Fibroblast of upper back skin (primary cell): ENCODE results near the gene TMUB1.

Experiments used
- DNase-seq: peaks from one replicate; pipeline ENCODE4 v3.0.0-alpha.2; 2013

TMUB1 gene

DNA sequence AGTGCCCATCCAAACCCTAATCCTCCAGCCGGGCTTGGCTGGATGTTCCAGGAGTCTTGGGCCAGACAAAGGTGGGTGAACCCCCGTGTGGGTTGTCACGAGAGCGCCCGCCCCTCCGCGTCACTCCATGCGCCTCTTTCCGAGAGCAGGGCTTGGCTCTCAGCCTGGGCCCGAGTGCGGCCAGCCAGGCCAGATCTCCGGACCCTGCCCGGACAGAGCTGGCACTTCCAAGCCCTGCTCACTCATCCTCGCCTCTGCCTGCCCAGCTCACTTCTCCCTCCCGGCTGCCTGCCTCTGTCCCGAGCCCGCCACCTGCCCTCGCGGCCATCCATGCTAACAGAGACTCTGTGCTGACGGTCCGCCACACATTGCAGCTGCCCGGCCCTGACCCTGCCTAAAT lies 37.6 kb upstream of the TMUB1 start:
- DNase-seq: no peak

GRCh38 chr7:151119902-151120301 lies 36.6 kb upstream of the TMUB1 start:
- no peak for DNase-seq

DNA sequence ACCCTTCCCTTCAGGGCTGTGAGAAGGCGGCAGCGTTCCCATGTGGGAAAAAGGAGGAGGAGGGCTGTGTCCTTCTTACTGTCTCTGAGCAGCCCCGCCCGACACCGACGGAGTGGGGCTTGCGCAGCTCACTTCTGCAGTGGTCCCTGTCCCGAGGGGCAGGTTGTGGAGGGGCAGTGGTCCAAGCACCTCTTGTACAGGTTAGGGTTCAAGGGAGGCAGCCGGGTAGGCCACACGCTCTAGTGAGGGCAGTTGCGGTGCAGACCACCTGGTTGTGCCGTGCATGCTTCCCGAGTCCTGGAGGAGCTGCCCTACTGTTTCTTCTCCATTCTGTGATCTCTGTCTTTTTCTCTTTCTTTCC lies 35.7 kb upstream of the TMUB1 start:
- no peak for DNase-seq

DNA sequence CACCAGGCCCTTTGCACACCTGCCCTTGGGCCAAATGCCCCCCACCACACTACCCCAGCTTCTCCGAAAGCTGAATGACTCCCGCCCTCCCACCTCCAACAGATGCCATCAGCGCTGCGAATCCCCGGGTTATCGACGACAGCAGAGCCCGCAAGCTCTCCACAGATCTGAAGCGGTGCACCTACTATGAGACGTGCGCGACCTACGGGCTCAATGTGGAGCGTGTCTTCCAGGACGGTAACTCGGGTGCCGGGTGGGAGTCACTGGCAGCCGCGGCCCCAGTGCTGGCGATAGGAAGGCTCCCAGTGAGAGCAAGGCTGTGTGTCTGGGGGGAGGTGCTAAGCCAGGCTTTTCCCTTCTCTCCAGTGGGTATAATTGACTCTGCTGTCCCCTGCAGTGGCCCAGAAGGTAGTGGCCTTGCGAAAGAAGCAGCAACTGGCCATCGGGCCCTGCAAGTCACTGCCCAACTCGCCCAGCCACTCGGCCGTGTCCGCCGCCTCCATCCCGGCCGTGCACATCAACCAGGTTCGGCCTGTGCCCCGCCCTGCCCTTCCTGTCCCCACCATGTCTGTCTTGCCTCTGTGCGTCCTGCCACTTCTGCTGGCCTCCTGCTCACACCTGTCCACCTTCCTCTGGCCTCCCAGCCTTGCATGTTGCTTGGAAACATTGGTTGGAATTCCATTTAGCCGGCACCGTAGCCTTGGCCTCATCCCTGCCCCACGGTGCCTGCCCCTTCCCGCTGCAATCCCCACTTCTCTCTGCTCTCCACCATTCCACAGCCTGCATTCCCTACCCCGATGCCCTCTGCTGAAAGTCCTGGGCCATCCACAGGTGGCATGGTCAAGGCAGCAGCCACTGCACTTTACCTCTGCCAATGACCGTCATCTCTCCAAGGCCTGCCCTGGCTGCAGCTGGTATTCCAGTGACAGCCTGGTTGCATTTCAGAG lies 35.1 kb upstream of the TMUB1 start:
- no peak for DNase-seq

DNA sequence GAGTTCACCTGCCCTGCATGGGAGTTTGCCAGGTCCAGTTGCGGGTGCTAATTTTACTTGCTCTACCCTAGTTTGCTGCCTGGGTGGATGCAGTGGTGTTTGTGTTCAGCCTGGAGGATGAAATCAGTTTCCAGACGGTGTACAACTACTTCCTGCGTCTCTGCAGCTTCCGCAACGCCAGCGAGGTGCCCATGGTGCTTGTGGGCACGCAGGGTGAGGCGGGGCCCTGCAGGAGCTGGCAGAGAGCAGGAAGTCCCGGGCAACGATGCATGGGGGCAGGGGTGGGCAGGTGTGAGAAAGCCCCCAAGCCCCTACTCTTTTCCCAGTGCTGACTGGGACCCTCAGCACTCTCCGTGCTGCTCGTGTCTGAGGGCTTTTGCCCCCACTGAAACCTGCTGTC lies 34.3 kb upstream of the TMUB1 start:
- DNase-seq: no peak

GRCh38 chr7:151116603-151117440 lies 33.5 kb upstream of the TMUB1 start:
- no peak for DNase-seq

- no peak for DNase-seq
Measured at GRCh38 chr7:151115836-151116418, 32.6 kb upstream of the TMUB1 start.

GRCh38 chr7:151115121-151115835 lies 32.0 kb upstream of the TMUB1 start:
- no peak for DNase-seq

GRCh38 chr7:151114151-151115090 lies 31.1 kb upstream of the TMUB1 start:
- DNase-seq: no peak

GRCh38 chr7:151113344-151114150 lies 30.3 kb upstream of the TMUB1 start:
- DNase-seq: peak; percentile 93

- DNase-seq: peak; percentile 71
Measured at GRCh38 chr7:151110941-151111645, 27.8 kb upstream of the TMUB1 start.

DNA sequence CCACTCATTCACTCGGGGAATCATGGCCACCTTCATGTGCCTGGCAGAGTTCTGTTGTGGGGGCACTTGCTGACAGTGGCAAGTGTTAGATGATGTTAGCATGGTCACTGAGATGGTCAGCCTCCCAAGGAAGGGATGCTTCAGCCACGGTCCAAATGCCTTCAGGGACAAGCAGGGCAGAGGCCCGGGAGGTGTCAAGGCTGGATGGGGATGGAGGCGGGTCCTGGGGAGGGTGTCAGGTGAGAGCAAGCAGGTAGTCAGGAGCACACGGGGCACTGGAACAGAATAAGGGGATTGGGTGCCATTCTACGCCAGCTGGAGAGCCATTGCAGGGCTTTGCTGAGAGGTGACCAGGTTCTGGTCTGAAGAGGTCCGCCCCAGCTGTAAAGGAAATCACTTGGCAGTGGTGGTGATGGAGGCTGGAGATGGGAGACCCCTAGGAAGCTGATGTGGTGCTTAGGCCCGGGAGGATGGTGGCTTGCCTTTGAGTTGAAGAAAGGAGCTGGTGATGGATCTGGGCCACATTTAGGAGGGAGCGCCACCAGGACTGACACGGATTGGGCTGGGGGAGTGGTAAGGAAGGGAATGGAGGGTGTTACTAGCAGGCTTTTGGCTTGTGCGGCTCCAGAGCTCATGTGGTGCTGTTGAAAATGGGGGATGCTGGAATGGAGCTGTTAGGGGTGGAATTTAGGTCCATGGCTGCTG lies 27.1 kb upstream of the TMUB1 start:
- DNase-seq: no peak

DNA sequence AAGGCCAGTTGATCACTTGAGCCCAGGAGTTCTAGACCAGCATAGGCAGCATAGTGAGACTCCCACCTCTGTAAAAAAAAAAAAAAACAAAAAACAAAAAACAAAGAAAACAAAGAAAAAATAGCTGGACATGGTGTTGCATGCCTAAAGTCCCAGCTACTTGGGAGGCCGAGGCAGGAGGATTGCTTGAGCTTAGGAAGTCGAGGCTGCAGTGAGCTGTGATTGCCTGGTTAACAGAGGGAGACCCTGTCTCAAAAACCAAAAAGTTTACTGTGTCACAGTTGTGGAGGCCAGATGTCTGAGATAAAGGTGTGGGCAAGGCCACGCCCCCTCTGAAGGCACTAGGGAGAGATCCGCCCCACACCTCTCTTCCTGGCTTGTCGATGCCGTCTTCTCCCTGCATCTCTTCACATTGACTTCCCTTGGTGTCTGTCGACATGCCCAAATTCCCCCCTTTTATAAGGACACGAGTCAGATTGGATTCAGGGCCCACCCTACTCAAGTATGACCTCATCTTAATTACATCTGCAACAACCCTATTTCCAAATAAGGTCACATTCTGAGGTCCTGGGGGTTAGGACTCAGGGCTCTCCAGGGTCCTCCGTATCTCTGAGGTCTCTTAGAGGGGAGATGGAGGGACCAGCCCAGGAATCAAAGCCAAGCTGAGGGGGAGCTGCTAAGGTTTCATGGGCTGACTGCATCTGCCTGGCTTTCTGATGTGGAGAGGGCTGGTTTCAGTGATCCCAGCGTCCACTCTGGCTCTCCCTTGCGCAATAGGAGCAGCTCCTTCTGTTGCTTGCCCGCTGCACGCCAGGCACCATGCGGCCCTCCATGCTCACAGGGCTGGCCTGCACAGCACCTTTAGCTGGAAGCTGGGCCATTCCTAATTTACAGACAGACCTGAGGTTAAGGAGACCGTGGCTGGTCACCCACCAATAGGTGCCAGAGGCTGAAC lies 26.1 kb upstream of the TMUB1 start:
- DNase-seq: peak; percentile 45

GRCh38 chr7:151107882-151108281 lies 24.6 kb upstream of the TMUB1 start:
- no peak for DNase-seq

DNA sequence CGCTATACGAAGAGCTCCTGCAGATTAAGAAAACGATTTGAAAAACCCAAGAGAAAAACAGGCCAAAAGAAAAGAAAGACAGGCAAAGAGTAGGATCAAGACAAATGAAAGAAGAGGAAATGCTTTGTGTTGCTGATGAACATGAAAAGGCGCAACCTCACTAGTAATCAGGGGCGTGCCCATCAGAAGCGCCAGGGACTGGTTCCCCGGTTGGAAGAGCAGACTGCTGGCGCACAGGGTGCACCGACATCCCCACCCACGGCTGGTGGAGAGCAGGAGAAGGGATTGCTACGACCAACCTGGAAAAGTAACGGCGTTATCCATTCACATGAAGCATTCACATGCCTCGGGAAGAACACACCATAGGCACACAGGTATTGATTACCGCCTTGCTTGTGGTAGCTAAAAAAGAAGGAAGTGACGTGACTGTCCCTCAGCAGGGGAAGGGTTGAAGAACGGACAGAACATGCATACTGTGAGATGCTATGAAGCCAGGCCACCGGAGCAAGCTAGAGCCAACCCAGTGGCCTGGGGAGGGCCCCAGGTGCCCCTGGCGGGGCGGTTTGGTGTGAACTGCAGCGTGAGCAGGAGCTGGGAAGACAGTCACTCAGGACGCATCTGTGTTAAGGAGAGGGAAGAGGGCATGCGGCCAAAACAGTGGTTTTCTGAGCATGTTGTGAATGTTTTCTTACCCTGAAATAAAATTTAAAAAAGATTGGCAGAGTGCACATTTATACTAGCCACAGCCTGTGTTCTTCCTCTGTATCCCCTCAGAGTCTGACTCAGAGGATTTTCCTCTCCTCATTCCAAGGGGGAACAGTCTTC lies 21.3 kb upstream of the TMUB1 start:
- DNase-seq: peak; percentile 94

DNA sequence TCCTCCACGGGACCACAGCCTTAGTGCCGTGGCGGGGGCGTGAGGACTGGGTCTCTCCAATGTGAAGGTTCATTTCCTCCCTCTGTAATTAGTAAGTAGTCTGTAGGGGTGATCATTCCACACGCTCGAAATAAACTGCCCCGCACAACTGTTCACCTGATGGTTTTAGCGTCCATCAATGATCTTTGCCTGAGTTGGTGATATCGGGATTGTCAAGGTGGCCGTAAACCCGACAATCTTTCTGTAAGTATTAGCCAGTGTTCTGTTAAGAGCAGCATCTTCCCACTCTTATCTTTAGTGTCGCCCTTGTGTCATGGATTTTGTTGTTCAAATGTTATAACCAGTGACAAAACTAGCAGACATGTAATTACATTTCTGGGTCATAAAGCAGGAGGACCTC lies 20.7 kb upstream of the TMUB1 start:
- no peak for DNase-seq

GRCh38 chr7:151102991-151103390 lies 19.7 kb upstream of the TMUB1 start:
- DNase-seq: no peak
